ENCODE measurements around the gene AADAC.

GRCh38 chr3:151776259-151776740 lies 37.6 kb upstream of the AADAC start:
- TF ChIP-seq, protein P1, sequence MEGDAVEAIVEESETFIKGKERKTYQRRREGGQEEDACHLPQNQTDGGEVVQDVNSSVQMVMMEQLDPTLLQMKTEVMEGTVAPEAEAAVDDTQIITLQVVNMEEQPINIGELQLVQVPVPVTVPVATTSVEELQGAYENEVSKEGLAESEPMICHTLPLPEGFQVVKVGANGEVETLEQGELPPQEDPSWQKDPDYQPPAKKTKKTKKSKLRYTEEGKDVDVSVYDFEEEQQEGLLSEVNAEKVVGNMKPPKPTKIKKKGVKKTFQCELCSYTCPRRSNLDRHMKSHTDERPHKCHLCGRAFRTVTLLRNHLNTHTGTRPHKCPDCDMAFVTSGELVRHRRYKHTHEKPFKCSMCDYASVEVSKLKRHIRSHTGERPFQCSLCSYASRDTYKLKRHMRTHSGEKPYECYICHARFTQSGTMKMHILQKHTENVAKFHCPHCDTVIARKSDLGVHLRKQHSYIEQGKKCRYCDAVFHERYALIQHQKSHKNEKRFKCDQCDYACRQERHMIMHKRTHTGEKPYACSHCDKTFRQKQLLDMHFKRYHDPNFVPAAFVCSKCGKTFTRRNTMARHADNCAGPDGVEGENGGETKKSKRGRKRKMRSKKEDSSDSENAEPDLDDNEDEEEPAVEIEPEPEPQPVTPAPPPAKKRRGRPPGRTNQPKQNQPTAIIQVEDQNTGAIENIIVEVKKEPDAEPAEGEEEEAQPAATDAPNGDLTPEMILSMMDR (conservative IDR thresholded peaks at IDR 0.05 in 1 of 2, IDR thresholded peaks at IDR 0.05 in 1 of 2; ENCODE audit: low read depth in 1 of 2, low read length in 2 of 2) = no peak
- TF ChIP-seq EZH2 (IDR thresholded peaks at IDR 0.05; ENCODE audit: low read length, missing control alignments) = no peak
